ENCODE results near the gene SEMA3C. TPM values are rescaled to one million over a fixed set of nuclear protein-coding genes. Genes with fewer than 3 reads are reported as not detected.
A peak's percentile ranks its signal among the peaks of the same experiment; 100 is the strongest.

The SEMA3C gene
- total RNA-seq, 4 donors from 2014 or later, result 2.6 to 30.9 (median 14.2) TPM

DNA sequence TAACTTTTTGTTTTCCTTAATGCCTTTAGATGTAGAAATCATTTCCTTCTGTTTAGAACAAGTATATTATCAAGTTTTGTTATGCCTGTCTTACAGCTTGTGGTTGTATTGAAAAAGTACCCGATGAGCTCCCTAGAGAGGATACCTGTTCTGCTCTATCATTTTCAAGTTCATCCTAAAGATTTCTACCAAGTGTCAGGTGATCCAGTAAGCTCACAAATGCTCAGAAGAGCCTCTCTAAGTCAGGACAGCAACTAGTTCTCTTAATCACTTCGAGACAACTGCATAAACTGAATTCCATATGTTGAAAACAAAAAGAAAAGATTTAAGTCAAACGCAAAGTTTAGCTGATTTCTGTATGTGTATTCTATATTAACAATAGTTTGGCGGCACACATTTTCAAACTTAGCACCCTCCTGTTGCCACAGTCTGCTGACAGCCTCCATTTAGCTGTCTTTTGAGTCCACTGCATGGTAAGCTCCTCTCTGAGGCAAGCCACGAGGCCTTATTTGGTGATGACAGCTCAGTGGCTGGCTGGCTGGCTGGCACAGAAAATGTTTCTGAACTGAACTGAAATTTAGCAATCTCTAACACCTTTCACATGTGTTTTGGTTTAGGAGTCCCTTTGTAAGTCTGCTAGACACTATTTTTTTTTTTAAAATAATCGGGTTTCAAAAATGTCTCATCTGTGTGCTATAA, 59.4 kb downstream of the SEMA3C start:
- intact Hi-C loops (cut with DNase I), result no loop called here
- TF ChIP-seq CTCF (IDR thresholded peaks at IDR 0.05) (no peak), POLR2A (IDR thresholded peaks at IDR 0.05) (no peak)
- Histone ChIP-seq H3K27me3 (no peaks in the 10 kb centered on the region), H3K27ac (peak overlapping the region; percentile 47 to 70 (median 62)), H3K4me3 (no peak overlapping the region), H3K9me3 (no peaks in the 10 kb centered on the region), H3K4me1 (peaks cover 0 to 9% (median 0%) of the 10 kb centered on the region in 3 donors), H3K36me3 (no peaks in the 10 kb centered on the region)
- WGBS, 2 donors, result 61 to 68% methylated on average over 6 of the region's 6 CpGs
- DNase-seq, result no peak

- DNase-seq, result no peak
- intact Hi-C loops (cut with DNase I), result no loop called here
Observed at GRCh38 chr7:80858141-80858903, 60.5 kb downstream of the SEMA3C start.

DNA sequence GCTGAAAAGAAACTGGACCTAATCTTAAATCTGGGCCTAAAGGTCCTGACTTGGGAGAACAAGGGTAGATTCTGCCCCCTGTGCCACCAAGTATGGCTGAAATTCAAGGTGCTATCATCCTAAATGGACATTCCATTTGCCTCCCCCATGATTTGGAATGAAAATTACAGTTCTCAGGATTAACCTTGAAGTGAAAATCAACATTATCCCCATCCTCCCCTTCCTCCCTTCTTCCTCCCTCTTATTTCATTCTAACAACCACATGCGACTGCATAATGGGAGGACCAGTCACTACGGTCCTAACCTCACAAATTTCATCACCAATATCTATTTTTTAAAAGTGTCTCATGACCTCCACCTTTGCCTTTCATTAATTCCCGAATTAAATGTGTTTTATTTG, 62.1 kb downstream of the SEMA3C start:
- no peak overlapping the region for H3K4me3 ChIP-seq
- no peaks in the 10 kb centered on the region for H3K9me3 ChIP-seq
- no peak for DNase-seq
- 74 to 80% methylated on average over 3 of the region's 3 CpGs for WGBS, 2 donors
- peaks cover 0 to 9% (median 0%) of the 10 kb centered on the region in 3 donors for H3K4me1 ChIP-seq
- H3K27ac ChIP-seq, result peak overlapping the region in 3 of 4 donors; percentile 35 to 54 (median 40)
- H3K27me3 ChIP-seq, result no peaks in the 10 kb centered on the region
- no peaks in the 10 kb centered on the region for H3K36me3 ChIP-seq
- intact Hi-C loops (cut with DNase I), result no loop called here
- TF ChIP-seq POLR2A (IDR thresholded peaks at IDR 0.05) (no peak), CTCF (IDR thresholded peaks at IDR 0.05) (no peak)

More at GRCh38 chr7:80858141-80858903, 60.5 kb downstream of the SEMA3C start:
- Histone ChIP-seq H3K4me3 (no peak overlapping the region), H3K36me3 (no peaks in the 10 kb centered on the region), H3K4me1 (peaks cover 0 to 9% (median 0%) of the 10 kb centered on the region in 3 donors), H3K9me3 (no peaks in the 10 kb centered on the region), H3K27ac (peak overlapping the region; percentile 47 to 70 (median 62)), H3K27me3 (no peaks in the 10 kb centered on the region)
- TF ChIP-seq CTCF (IDR thresholded peaks at IDR 0.05) (no peak), POLR2A (IDR thresholded peaks at IDR 0.05) (no peak)
- 55 to 65% methylated on average over 3 of the region's 3 CpGs for WGBS, 2 donors

- 35% methylated on average over 3 of the region's 3 CpGs for WGBS, 2 donors
- no peak for DNase-seq
- no peaks in the 10 kb centered on the region for H3K27me3 ChIP-seq
- intact Hi-C loops (cut with DNase I), result no loop called here
- H3K36me3 ChIP-seq, result no peaks in the 10 kb centered on the region
- TF ChIP-seq POLR2A (IDR thresholded peaks at IDR 0.05) (no peak), CTCF (IDR thresholded peaks at IDR 0.05) (no peak)
- H3K4me3 ChIP-seq, result no peak overlapping the region
- H3K4me1 ChIP-seq, result no peaks in the 10 kb centered on the region
- no peaks in the 10 kb centered on the region for H3K9me3 ChIP-seq
- H3K27ac ChIP-seq, result peak overlapping the region in 1 of 4 donors; percentile 5
Observed at GRCh38 chr7:80851896-80852476, 66.9 kb downstream of the SEMA3C start.

DNA sequence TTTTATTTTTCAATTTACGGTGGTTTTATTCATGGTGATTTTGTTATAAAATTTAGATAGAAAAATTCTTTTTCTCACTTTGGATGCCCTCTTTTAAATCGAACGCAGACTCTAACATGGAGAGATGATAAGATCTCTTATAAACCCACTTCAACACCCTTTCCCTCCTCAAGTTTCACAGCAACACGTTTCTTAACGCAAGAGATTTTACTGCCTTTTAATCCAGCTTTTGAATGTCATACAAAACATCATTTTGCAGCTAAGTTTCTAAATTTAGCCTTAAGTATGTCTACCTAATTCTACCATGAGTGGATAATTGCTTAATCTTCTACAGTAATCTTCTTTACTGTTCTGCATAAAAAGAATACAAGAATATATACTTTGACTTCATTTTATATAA, 70.0 kb downstream of the SEMA3C start:
- Histone ChIP-seq H3K4me3 (no peak overlapping the region), H3K4me1 (peaks cover 0 to 1% (median 0%) of the 10 kb centered on the region in 3 donors), H3K36me3 (no peaks in the 10 kb centered on the region), H3K27ac (no peak overlapping the region), H3K9me3 (no peaks in the 10 kb centered on the region), H3K27me3 (no peaks in the 10 kb centered on the region)
- 59 to 69% methylated on average over 5 of the region's 5 CpGs for WGBS, 2 donors
- no peak for TF ChIP-seq CTCF (IDR thresholded peaks at IDR 0.05)
- TF ChIP-seq POLR2A (IDR thresholded peaks at IDR 0.05), result no peak
- intact Hi-C loops (cut with DNase I), result no loop called here
- no peak for DNase-seq
